Activated T-cell treated with anti-CD3 and anti-CD28 coated beads for 24 hours (primary cell): Measurements from ENCODE around the gene SFXN2.
"Not testable (repeated sequence)": the region's sequence is repeated elsewhere in the genome, so short reads cannot be mapped to it uniquely, and the experiment has no call there.

ENCODE experiments used
- DNase-seq: peaks from one replicate; pipeline ENCODE4 v3.0.0-alpha.2; 2020; ENCODE audit warnings: low read depth

Gene SFXN2

DNA sequence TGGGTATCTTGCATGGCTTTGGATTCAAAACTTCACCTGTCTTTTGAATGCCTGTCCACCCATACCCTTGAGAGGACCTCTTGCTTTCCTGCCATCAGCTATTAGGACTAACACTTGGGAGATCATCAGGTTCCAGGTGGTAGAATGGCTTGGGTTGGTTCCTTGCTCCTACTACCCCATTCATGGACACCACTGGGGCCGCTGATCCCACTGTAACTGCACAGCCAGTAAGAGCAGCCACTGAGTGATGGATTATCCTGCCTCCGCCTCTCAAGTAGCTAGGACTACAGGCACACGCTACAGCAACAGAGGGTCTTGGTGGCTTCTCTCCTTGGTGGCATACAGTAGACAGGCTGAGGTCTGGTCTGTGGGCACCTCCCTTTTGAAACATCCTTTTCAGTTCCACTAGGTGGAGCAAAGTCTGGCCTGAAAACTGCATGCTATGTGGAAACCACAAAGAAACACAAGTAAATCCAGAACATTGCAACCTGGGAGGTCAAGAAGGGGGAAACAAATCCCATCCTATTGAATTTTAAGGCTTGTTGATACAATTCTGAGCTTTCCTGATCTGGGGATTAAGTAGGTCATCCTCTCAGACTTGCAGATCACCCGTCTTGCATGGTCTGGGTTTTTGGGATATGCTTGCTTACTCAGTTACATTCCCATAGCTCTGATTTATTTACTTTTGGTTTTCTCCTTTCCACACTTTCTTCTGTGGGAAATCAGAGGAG, 38.7 kb downstream of the SFXN2 start:
- DNase-seq: no peak

DNA sequence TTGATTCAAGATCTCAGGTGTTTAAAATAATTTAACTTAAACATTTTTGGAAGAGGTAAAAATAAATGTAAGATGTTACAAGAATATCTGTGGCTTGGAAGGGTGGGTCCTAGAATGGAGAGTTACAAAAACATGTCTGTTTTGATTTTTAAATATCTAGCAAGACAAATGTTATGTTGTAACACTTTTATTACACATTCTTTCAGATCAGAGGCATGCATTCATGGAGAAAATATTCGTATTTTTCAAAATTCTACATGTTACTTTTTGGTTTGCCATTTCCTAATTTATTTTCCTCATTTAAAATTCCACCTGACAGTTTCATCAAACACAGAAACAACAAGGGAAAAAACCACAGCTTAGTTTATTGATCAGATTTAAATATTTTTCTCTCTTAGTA, 39.3 kb downstream of the SFXN2 start:
- no peak for DNase-seq

- DNase-seq: no peak
Observed at GRCh38 chr10:102757323-102757722, 42.9 kb downstream of the SFXN2 start.

DNA sequence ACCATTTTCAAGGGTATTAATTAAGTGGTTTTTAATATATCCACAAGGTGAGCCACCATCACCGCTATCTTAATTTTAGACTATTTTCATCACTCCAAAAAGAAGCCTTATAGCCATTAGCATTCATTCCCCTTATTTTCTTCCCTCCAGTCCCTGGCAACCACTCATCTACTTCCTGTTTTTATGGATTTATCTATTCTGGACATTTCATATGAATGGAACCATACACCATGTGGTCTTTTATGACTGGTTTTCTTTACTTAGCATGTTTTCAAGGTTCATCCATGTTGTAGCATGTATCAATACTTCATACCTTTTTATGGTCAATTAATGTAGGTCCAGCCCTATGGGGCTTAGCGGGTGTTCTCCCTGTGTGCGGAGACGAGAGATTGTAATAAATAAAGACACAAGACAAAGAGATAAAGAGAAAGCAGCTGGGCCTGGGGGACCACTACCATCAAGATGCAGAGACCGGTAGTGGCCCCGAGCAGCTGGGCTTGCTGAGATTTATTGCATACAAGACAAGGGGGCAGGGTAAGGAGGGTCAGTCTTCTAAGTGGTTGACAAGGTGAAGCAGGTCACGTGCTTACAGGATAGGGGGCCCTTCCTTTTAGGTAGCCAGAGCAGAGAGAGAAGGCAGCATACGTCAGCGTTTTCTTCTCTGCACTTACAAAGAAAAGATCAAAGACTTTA, 44.0 kb downstream of the SFXN2 start:
- DNase-seq: no peak

DNA sequence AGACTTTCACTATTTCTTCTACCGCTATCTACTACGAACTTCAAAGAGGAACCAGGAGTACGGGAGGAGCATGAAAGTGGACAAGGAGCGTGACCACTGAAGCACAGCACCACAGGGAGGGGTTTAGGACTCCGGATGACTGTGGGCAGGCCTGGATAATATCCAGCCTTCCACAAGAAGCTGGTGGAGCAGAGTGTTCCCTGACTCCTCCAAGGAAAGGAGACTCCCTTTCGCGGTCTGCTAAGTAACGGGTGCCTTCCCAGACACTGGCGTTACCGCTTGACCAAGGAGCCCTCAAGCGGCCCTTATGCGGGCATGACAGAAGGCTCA, 44.5 kb downstream of the SFXN2 start:
- DNase-seq: not testable (repeated sequence)

DNA sequence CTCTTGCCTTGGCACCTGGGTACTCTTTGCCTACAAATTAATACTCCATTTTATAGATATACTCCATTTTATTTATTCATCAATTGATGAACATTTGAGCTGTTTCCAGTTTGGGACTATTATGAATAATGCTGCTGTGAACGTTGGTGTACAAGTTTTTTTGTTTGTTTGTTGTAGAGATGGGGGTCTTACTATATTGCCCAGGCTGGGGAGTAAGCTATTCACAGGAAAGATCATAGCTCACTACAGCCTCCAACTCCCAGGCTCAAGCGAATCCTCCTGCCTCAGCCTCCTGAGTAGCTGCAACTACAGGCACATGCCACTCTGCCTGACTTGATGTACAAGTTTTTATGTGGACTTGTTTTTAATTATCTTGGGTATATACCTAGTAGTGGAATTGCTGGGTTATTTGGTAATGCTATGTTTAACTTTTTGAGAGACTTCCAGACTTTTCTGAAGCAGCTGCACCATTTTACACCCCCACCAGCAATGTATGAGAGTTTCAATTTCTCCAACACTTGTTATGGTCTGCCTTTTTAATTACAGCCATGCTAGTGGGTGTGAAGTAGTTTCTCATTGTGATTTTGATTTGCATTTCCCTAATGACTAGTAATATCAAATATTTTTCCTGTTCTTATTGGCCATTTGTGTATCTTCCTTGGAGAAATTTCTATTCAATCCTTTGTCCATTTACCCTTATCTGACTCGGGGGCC, 45.2 kb downstream of the SFXN2 start:
- DNase-seq: no peak

GRCh38 chr10:102761981-102762380, 47.5 kb downstream of the SFXN2 start:
- no peak for DNase-seq

GRCh38 chr10:102762401-102763015, 48.1 kb downstream of the SFXN2 start:
- no peak for DNase-seq

DNA sequence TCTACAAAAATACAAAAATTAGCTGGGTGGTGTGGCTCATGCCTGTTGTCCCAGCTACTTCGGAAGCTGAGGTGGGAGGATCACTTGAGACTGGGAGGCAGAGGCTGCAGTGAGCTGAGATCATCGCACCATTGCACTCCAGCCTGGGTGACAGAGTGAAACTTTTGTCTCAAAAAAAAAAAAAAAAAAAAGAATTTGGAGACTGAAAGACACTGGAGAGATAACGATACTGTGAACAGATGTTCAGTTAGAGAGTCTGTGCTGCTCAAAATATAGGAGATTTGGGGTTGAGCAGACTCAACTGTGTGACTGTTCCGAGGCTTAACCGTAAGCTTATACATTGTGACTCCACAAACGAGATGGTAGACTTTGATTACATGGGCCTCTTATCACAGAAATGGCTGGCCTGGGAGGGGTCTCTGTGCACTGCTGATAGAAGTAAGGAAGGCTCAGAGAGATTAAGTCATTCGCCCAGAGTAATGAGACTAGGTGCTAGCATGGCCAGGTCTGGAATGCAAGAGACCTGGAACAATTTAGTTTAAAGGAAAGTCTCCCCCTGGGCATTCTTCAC, 48.7 kb downstream of the SFXN2 start:
- no peak for DNase-seq

- DNase-seq: no peak
Observed at GRCh38 chr10:102764470-102765161, 50.2 kb downstream of the SFXN2 start.

- no peak for DNase-seq
Observed at GRCh38 chr10:102765336-102765735, 50.9 kb downstream of the SFXN2 start.

- DNase-seq: no peak
Observed at GRCh38 chr10:102767428-102768160, 53.2 kb downstream of the SFXN2 start.

GRCh38 chr10:102769375-102770107, 55.1 kb downstream of the SFXN2 start:
- DNase-seq: no peak

DNA sequence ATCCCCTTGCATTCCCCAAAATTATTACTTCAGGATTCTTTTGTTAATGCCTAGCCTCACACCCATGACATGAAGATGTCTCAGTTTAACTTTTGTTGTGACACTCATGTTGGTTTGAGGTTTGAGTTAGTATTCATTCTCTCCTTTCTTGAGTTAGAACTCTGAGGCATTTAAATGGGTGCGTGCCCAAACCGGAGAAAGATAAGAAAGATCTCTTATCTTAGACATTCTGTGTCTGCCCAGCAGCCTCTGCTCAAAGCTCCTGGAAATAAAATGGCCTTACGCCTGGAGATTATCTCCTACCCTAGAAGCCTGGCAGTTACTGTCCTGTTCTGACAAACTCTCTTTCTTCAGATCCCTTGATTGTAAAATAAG, 55.7 kb downstream of the SFXN2 start:
- DNase-seq: no peak

DNA sequence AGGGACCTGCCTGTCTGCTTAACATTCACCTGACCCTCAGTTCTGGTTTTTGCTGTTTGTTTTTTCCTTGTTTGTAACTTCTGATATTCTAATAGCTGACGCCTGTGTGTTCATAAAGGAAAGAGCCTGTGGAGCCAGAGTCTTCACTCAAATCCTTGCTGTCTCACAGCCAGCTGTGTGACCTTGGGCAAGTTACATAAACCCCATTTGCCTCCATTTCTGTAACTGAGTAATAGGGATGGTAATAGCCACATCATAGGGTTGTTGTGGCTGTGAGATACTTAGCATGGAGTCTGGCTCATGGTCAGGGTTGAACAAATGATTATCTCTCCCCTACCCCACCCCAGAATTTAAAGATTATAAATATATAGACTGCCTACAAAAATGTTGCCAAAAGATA, 56.4 kb downstream of the SFXN2 start:
- no peak for DNase-seq

DNA sequence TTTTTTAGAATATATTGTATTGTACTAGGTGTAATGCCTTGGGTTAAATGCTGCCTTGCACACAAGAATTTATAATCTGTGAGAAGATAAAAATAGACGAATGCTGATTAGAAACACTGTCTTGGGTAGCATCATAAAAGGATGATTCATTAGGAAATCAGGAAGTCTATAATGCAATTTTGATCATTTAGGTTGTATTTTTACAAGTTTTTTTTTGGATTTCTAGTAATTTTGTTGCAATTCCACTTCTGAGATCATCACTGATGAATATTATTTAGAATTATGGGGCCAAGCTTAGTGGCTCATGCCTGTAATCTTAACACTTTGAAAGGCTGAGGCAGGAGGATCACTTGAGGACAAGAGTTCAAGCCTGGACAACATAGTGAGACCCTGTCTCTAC, 58.9 kb downstream of the SFXN2 start:
- no peak for DNase-seq

DNA sequence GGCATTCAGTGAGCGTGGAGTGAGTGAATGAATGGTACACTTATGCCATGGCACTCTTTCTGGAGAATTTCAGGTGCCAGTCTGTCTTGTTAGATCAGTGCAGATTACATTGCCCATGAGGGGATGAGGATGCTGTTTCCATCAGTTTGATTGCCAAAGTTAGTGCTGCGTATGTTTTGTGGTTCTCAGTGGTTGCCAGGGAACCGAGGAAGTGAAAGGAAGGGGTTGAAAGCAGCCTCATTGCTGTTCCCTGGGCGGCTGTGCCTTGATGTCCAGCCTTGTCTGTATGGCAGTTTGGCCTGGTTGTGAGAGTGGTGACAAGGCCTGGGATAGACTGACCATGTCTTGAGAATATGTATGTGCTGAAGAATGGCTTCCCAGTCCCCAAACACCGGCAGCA, 59.5 kb downstream of the SFXN2 start:
- DNase-seq: no peak

DNA sequence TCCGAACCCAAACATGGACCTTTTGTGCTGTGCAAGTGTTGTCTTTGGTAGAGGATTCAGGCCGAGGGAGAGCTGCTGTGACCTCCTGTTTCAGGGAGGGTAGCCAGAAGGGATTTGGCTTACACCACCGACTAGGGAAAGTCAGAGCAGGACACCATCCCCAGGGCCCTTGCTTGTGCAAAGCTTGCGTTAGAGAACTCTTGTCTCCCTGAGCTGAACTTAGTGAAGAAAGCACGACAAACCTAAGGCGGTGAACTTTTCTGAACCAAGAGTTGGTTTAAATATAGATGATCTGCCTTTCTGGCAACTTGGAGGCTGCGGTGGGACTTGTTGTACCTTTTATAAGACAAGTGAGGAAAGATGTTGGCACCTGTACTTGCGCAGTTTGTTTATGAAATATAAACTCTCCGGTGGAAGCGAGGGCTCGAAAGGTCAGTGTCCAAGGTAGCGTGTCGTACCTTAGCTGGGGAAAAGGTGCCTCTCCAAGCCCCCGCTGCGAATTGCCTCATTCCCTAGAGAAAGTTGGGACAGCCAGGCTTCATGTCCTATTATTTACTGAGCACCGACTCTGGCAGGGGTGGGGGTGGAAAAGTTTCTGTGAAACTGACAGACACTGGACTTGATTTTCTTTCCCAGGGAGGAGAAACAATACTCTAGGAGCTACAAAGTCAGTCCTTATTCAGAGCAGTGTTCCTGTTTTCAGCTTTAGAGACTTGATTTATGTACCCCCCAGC, 60.9 kb downstream of the SFXN2 start:
- DNase-seq: no peak

- no peak for DNase-seq
Observed at GRCh38 chr10:102775935-102776669, 61.7 kb downstream of the SFXN2 start.
